HG02610 (cell line): ENCODE data around the gene CACNG4.

Experiments used
- ATAC-seq: cut with Tn5 transposase; IDR thresholded peaks from one replicate; pipeline ENCODE4 v1.9.1; 2021; ENCODE audit warnings: mild to moderate bottlenecking, moderate library complexity; ENCODE audit not compliant: unreplicated experiment

Gene CACNG4

DNA sequence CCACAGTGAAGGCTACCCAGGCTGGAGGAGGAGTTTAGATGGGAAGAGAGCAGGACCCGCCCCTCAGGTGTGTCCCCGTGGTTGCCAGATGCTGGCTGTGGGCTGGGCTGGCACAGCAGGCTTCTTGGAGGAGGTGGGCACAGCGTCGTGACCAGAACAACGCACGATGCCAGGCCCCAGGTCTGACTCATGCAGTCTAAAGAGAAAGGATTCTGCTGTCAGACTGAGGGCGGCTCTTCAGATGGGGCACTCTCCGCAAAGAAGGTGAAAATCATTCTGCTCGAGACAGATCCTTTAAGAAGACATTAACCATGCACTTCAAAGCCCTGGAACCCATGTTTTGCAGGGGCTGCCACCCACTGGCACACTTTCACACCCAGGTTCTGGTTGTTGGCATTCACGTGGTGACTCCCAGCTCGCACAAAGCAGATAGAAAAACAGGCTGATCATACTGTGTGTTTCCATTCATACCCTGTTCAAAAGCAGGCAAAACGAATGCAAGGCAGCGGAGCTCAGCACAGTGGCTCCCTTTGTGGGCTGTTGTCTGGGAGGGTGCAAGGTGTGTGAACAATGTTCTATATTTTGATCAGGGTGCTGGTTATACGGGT is 19.0 kb downstream of the CACNG4 start:
- no peak for ATAC-seq

DNA sequence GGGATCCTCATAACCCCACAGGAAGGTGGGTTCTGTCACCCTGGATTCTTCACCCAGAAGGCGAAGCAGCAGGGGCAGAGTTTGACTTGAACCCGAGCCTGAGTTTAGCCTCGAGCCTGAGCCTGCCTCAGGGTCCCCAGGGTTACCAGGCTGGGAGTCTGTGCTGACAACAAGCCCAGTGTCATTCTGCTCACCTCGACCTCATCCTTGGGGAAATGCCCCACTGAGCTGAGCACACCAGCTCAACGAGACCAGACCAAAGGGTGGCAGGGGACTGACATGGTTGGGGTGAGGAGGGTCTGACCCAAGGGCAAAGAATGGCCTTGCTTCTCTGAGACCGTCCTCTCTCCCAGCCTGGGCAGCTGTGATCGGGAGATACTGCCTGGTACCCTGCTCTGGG is 20.2 kb downstream of the CACNG4 start:
- ATAC-seq, result no peak

DNA sequence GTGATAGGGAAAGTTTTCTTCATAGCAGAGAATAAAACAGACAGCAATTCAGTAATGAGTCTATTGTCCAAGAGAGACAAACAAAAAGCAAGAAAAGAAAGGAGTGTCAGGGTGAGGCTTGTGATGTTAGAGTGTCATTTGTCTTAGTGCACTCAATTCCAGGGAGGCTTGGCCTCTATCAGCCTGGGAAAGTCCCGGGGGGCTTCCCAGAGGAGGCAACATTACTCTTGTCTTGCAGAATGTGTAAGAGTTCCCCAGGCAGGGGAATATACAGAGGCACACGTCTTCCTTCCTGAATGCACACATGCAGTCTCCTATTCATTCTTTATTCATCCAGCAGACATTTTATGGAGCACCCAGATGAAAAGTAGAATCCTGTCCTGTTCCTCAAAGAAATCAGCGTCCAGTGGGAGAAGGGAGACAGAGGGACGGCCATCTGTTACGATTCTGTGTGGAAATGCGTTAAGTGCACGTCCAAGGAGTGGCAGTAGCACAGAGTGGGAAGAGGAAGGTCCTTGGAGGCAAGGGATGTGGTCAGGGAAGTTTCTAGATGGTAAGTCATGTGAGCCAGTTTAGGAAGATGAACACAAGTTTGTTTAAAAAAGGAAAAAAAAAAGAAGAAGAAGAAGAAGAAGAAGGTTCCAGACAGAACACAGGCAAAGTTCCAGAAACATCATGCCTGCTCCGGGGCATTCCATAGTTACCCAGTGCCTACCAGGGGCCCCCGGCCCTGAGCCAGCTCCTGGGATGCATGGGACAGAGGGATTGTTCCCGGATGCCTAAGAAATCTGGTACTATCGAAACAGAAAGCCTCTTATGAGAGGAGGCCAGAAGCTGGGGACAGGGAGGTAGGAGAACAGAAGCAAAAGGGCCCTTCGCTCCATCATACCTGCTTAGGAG is 21.1 kb downstream of the CACNG4 start:
- peak; percentile 78 for ATAC-seq

DNA sequence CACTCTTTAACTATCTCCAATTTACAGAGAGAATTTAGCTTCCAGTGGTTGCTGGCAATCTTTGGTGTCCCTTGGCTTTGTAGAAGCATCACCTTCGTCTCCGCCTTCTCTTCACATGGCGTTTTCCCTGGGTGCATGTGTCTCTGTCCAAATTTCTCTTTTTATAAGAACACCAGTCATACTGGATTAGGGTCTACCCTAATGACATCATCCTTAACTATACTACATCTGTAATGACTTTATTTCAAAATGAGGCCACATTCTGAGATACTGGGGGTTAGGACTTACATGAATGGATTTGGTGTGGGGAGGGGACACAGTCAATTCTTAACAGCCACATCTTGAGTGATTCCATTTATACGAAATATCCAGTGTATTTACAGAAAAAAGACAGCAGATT is 22.2 kb downstream of the CACNG4 start:
- ATAC-seq, result no peak

DNA sequence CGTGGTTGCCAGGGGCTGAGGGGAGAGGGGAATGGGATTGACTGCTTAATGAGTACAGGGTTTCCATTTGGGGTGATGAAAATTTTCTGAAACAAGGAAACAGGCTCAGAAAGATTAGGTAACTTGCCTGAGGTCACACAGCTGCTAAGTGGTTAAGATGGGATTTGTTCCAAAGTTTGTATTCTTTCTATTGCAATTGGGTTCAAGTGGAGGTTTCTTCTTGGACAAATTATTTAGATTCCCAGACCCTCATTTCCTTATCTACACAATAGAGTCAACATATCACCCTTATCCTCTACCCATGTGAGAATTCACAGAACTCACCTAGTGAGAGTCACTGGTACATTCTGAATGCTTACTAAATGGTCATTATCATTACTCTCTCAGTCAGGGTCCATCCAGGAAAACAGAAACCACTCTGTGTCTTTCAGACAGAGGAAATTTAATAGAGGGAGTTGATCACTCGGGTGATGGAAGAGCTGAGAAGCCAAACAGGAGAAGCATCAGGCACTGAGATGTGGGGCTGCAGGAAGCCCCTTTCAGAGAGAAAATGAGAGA is 22.6 kb downstream of the CACNG4 start:
- no peak for ATAC-seq

DNA sequence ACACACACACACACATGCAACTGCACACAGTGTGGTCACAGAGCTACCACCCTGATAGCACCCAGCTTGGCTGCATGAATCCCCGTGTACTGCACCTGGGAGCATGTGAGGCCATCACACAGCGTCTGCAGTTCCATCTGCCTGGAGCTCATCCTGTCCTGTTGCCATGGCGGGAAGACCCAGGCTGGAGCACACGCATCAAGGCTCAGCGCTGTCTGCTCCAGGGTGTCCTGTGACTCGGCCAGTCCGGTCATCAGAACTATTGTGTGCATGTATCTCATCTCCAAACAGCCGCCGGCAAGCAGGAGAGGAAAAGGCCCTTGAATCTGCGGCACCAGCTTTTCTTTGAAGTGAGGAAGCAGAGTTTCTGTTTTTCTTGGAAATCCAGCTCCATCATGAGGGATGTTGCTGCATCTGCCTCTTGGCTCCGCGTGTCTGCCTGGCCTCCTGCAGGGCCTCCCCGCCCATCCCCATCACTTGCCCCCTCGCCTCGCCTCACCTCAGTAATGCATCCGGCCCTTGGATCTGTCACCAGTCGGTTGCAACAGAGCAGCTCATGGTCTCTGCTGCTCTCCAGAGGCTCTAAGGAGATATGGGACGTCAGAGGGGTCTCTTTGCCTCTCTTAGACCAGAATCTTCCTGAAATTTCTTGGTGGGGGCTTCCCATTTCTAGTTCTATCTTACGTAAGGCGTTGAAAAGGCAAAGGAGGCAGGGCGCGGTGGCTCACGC is 23.7 kb downstream of the CACNG4 start:
- no peak for ATAC-seq

DNA sequence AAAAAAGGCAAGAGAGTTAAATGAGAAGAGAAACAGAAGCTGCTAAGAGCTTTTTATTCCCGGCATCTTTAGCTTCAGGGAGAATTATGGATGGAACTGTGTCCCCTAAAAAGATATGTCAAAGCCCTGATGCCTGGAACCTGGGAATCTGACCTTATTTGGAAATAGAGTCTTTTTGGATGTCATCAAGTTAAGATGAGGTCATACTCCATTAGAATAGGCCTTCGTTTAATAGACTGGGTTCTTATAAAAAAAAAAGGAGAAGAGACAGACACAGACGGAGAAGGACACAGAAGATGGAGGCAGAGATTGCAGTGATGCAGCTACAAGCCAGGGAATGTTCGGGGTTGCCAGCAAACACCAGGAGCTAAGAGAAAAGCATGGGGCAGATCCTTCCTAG is 24.6 kb downstream of the CACNG4 start:
- ATAC-seq, result no peak

DNA sequence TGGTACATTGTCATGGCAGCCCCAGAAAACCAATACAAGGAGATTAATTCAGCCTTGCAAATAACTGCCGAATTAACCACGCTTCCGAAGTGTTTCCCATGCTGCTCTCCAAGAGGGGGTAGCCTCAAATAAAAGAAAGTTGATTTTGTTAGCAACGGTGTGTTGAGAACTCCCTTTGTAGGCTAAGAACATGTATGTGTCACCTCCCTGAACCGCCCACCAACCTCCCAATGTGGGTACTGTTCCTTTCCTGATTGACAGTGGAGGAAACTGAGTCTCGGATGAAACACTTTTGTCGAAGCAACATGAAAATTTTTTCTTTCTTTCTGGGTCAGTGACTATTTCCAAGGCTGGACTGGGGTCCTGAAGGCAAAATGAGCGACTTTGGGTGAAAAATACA is 25.1 kb downstream of the CACNG4 start:
- no peak for ATAC-seq

DNA sequence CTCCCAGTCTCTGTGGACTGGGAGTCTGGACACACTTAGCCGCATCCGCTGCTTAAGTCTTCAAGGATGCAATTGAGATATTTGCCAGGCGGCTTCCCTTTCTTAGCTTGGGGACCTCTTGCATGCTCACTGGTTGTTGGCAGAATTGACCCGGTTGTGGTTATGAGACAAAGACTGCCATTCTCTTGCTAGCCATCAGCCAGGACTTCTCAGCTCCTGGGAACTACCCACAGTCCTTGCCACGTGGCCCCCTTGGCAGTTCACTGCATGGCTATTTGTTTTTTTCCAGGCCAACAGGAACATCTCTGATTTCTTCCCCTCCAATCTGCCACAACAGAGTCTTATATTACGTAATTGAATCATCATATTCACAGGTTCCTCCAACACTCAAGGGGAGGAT is 25.5 kb downstream of the CACNG4 start:
- ATAC-seq, result no peak

DNA sequence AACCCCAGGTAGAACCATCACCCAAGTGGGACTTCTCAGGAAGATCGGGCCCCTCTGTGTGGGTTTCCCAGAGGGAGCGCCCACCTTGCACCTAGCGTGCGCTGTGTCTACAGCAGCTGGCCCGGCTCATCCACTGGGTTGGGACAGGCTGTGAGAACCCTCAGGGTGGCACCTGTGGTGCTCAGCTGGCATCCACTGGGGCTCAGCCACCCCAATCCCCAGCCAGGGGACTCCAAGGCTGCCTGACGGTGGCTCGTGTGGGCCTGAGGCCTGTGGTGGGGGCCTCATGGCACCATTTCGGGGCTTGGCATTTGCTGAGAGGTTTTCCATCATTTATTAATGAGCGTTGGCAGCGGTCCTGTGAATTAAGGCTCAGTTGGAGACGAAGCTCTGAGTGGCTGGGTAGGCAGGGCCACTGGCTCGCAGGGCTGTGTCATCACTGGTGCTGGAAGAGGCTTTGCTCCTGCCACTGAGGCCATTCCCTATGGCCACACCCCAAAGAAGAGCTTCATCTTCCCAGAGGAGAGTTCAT is 28.5 kb downstream of the CACNG4 start:
- ATAC-seq, result no peak

DNA sequence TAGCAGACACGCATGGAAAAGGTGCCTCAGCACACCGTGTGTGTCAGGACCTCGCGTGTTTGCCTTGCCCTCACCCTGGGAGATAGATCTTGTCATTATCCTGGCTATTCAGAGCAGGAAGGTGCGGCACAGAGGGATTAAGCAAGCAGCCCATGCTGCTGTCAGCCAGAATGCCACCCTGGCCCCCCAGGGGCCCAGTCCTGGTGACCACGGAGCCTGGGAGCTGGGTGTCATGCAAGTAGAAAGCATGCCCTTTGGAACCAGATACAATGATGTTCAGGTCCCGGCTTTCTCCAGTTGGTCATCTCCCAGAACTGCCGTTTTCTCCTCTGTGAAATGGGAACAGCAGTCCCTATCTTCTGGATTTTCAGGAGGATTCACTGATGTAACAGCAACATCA is 29.9 kb downstream of the CACNG4 start:
- no peak for ATAC-seq

DNA sequence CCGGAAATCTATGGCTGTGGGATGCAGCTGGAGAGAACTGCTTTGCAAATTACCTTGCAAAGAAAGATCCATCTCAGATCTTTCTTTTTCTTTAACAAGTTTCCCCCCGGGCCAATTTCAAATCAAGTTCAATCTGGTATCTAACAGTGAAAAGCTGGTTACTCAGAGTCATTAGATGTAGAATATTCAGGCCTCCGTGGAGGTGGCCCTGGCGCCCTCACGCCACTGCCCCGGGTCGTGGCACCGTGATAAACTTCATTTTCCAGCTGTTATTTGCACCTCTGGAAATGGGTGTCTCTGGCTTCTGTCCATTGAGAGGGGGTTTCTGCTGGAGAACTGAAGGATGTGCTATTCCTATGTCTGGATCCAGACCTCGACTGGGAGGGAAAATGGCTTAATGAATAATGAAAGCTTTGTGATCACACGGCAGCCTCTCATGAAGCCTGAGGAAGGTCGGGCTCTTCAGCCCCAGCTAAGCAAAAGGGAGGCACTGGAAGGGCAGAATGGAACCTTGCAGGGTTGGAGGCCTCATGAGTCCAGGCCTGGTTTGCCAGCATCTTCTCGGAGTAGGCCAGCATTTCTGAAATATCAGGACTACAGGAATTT is 30.5 kb downstream of the CACNG4 start:
- no peak for ATAC-seq

DNA sequence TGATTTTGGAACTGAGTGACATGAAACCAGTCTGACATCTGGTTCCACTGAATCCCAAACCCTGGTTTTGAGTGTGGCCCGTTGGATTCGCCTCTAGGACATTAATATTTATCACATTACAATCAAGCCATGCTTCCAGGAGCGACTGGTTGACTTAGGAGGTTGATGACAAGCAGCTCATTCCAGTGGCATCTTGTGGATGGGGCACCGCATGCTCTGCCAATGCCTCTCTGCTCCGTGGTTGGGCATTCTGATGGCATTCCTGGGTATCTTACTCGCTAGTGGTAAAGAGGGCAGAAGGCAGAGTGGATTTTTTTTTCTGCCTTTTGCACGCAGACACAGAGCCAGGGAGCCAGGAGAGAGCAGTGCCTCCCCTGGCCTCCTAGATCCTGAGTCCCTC is 31.4 kb downstream of the CACNG4 start:
- no peak for ATAC-seq

DNA sequence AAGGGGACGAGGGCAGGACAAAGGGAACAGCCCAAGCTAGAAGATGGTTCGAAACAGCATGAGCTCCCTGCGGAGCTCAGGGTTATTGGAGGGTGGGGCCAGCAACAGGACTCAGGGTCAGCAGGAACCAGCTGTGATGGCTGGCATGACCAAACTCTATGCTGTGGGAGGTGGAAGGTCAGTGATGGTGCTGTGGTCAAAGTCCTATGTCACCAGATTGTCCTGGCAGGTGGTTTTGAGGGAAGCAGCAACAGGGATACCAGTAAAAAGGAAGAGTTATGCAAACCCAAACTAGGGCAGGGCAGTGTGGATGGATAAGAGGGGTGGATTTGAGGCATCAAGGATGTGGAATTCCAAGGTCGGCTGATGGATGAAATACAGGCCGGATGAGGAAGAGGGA is 32.4 kb downstream of the CACNG4 start:
- ATAC-seq, result no peak

DNA sequence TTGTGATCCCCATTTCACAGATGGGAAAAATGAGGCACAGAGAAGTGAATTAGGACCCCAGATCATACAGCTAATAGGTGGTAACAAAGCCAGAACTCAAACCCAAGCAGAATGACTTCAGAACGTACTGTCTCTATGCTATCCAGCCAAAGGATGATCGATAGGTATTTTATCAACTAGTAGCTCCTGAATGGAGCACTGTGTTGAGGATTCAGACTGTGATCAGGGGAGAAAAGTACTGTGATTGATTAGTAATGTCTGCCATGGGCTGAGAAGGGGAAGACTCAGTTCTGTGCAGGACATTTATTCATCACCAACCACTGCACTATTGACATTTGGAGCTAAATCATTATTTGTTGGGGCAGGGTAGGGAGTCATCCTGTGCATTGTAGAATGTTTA is 38.7 kb downstream of the CACNG4 start:
- ATAC-seq, result no peak

DNA sequence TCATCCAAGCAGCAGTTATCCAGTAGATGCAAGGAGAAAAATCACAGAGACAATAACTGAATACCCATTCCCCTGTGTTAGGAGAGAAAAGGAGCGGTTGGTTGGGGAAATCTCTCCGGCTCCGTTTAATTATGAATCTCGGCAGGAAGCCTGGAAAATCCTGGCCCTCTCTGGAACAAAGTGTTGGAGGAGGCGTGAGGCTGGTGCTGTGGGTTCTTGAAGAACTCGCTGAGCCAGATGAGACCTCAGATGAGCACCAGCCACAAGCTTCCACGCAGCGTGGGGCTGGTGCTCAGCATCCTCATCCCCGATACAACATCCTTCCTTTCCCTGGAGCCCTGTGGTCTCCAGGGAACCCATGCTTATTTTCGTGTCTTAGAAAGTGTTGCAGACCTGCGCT is 39.7 kb downstream of the CACNG4 start:
- ATAC-seq, result no peak

DNA sequence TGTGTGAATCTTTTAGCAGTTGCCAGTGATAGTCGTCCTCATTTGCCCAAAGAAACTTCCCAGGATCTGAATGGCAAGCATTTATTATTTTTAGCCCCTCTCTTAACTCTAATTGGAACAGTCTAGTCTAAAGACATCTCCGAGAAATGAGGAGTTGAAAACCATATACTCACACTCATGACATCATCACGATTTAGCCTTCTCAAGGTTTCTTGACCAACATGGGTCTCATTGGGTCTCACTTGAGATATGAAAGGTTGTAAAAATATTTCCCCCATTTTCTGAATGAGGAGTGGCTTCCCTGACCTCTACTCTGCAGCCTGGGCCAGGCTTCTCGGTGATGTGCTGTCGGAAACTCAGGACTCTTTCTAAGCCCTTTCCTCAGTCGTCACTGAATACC is 42.8 kb downstream of the CACNG4 start:
- ATAC-seq, result no peak

DNA sequence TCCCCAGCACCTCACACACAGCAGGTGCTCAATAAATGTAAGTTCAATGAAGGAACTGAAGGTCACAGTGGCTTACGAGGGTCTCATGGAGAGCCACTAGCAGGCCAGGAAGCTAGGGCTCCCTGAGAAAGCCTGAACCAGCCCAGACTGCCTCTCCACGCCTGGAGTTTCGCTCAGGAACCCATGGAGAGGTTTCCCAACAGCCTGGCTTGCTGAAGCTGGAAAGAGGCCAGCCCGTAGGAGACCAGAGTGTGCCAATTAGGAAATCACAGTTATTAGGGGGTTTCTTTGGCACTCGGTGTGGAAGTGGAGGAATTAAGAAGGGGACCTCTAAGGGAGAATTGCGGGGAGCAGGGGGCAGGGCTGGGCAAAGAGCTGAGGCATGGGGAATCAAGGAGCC is 43.6 kb downstream of the CACNG4 start:
- ATAC-seq, result no peak

DNA sequence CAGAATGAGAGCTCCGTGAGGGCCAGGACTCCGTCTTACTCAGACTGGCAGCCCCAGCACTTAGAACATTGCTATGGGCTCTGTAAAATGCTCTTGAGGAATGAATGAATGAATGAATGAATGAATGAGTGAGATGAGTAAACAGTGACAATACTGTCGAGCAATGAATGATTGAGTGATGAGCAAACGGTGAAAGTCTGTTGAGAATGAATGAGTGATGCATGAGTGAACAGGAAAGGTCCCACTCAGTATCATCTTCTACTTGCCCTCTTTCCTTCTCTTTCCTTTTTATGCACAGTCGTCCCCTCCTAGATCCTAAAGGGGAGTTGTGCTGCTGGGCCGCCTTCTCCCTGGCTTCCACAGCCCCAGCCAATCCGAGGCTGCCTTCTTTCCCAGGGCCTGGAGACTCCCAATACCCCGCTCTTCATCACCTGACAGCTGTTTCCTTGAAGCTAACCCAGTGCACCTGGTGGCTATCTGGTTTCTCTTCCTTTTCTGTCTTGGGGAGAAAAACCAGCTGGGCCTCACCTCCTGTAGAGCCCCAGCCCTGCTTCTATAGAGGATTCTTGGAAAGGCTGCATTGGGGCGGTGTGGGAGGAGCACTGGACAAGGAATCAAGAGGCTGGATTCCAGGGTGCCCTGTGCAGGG is 47.1 kb downstream of the CACNG4 start:
- ATAC-seq, result no peak

DNA sequence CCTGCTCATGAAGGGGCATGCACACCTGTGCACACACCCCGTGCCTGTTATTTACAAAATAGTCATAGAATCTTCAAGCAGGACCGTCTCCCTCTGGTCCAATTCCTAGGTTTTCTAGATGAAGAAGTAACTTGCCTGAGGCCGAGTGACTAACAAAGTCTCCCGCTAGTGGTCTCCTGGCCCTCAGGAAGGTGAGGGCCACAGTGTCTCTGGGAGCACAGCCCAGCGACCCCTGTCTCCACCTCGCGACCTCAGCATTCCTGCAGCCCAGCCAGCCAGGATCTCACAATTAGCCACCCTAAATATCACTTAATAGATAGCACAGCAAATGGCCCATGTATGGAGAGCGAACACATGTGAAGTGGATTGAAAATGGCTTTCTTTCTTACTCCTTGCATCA is 49.4 kb downstream of the CACNG4 start:
- ATAC-seq, result no peak
